GM21737 (cell line): ENCODE results near the gene RNF121.

ENCODE experiments used
- ATAC-seq: cut with Tn5 transposase; IDR thresholded peaks from one replicate; pipeline ENCODE4 v1.9.1; 2021; ENCODE audit warnings: mild to moderate bottlenecking, moderate library complexity; ENCODE audit not compliant: unreplicated experiment

The RNF121 gene

GRCh38 chr11:71987521-71987920 lies 58.7 kb downstream of the RNF121 start:
- no peak for ATAC-seq

- no peak for ATAC-seq
Observed at GRCh38 chr11:71988050-71988449, 59.2 kb downstream of the RNF121 start.

GRCh38 chr11:71990701-71991100 lies 61.9 kb downstream of the RNF121 start:
- ATAC-seq: no peak

GRCh38 chr11:71991494-71991893 lies 62.6 kb downstream of the RNF121 start:
- peak; percentile 67 for ATAC-seq

- ATAC-seq: no peak
Observed at GRCh38 chr11:71992136-71992730, 63.4 kb downstream of the RNF121 start.

- no peak for ATAC-seq
Observed at GRCh38 chr11:71994786-71995185, 65.9 kb downstream of the RNF121 start.

GRCh38 chr11:71995726-71996291 lies 67.0 kb downstream of the RNF121 start:
- no peak for ATAC-seq

GRCh38 chr11:71996517-71996916 lies 67.7 kb downstream of the RNF121 start:
- no peak for ATAC-seq

- ATAC-seq: no peak
Observed at GRCh38 chr11:71996946-71997345, 68.1 kb downstream of the RNF121 start.

GRCh38 chr11:71997594-71997993 lies 68.7 kb downstream of the RNF121 start:
- ATAC-seq: no peak

GRCh38 chr11:71998061-71998460 lies 69.2 kb downstream of the RNF121 start:
- no peak for ATAC-seq

- ATAC-seq: no peak
Observed at GRCh38 chr11:71998649-71999310, 69.9 kb downstream of the RNF121 start, which contains the start of gene IL18BP. Gene IL18BP (plus strand): TSS chr11:71998909. CDS start chr11:71999985, 1,076 bp downstream.

- ATAC-seq: no peak
Observed at GRCh38 chr11:71999362-71999761, 70.5 kb downstream of the RNF121 start.

- no peak for ATAC-seq
Observed at GRCh38 chr11:71999798-72000197, 71.0 kb downstream of the RNF121 start.

- no peak for ATAC-seq
Observed at GRCh38 chr11:72000202-72000867, 71.5 kb downstream of the RNF121 start.

- ATAC-seq: no peak
Observed at GRCh38 chr11:72001285-72001684, 72.4 kb downstream of the RNF121 start.

GRCh38 chr11:72001834-72002591 lies 73.2 kb downstream of the RNF121 start:
- no peak for ATAC-seq

- ATAC-seq: no peak
Observed at GRCh38 chr11:72002841-72003775, 74.3 kb downstream of the RNF121 start.

GRCh38 chr11:72003776-72004171 lies 74.9 kb downstream of the RNF121 start:
- ATAC-seq: no peak
